ENCODE data around the gene CA4. TPM values are rescaled to one million over a fixed set of nuclear protein-coding genes. Genes with fewer than 3 reads are reported as not detected.
"Not testable (repeated sequence)": the region's sequence is repeated elsewhere in the genome, so short reads cannot be mapped to it uniquely, and the experiment has no call there.

CA4 gene
- polyA plus RNA-seq, 1 donor: 1.2 TPM

- H3K4me3 ChIP-seq (ENCODE audit: low read length); H3K4me1 ChIP-seq (ENCODE audit: control insufficient read depth, insufficient read depth, low read length); H3K27ac ChIP-seq (ENCODE audit: low read length); H3K9me3 ChIP-seq (ENCODE audit: control insufficient read depth, low read depth, low read length); H3K27me3 ChIP-seq (ENCODE audit: control insufficient read depth, insufficient read depth, low read length); H3K36me3 ChIP-seq (ENCODE audit: control insufficient read depth, insufficient read depth, low read length); DNase-seq: not testable (repeated sequence)
Measured at GRCh38 chr17:60205782-60206181, 56.0 kb downstream of the CA4 start.

- not testable (repeated sequence) for H3K4me1 ChIP-seq (ENCODE audit: control insufficient read depth, insufficient read depth, low read length); H3K9me3 ChIP-seq (ENCODE audit: control insufficient read depth, low read depth, low read length); H3K27ac ChIP-seq (ENCODE audit: low read length); H3K4me3 ChIP-seq (ENCODE audit: low read length); H3K27me3 ChIP-seq (ENCODE audit: control insufficient read depth, insufficient read depth, low read length); DNase-seq; H3K36me3 ChIP-seq (ENCODE audit: control insufficient read depth, insufficient read depth, low read length)
- WGBS (ENCODE audit: insufficient coverage, low lambda C conversion rate): no CpG with 5 or more reads among the region's 1 CpG
Measured at GRCh38 chr17:60208302-60208701, 58.5 kb downstream of the CA4 start.

Other genes with a start within 250 kb of the CA4 start
- gene RNFT1, start 185.2 kb upstream of the CA4 start, polyA plus RNA-seq: 31.9 TPM
- gene HEATR6, start 71.1 kb upstream of the CA4 start, polyA plus RNA-seq: 13.2 TPM
- gene USP32, start 242.2 kb downstream of the CA4 start, polyA plus RNA-seq: 24.0 TPM